Heart left ventricle (tissue), 16 donors: Measurements from ENCODE around the gene RNF207. TPM values are rescaled to one million over a fixed set of nuclear protein-coding genes. Genes with fewer than 3 reads are reported as not detected.

Source experiments
- ATAC-seq, 4 donors: fragments of 200-7000 bp; cut with Tn5 transposase; one replicate each; pipeline ENCODE4 v1.9.1; 2020 to 2022; ENCODE audit warnings: moderate library complexity in 4 of 4, mild to moderate bottlenecking in 3 of 4, moderate number of reproducible peaks in 1 of 4
- DNase-seq, 5 donors: peaks; one replicate each; pipeline ENCODE4 v3.0.0-alpha.2; 2020
- H3K27ac ChIP-seq, 12 donors: fragments of 200-600 bp; sonication (generic) in 4 of 12; one replicate each; pipeline versions ENCODE4 v1.5.0 to v1.8.0; 2016 to 2022; ENCODE audit warnings: mild to moderate bottlenecking in 2 of 12
- H3K27me3 ChIP-seq, 9 donors: fragments of 200-600 bp; sonication (generic) in 2 of 9; one replicate each; pipeline versions ENCODE4 v1.5.1 to v1.8.0; 2016 to 2022; ENCODE audit warnings: mild to moderate bottlenecking in 3 of 9
- H3K36me3 ChIP-seq, 9 donors: fragments of 200-600 bp; sonication (generic) in 2 of 9; one replicate each; pipeline versions ENCODE4 v1.5.0 to v1.8.0; 2018 to 2022; ENCODE audit warnings: mild to moderate bottlenecking in 2 of 9
- H3K4me1 ChIP-seq, 12 donors: fragments of 200-600 bp; sonication (generic) in 4 of 12; one replicate each; pipeline versions ENCODE4 v1.5.0 to v1.8.0; 2016 to 2022; ENCODE audit warnings: mild to moderate bottlenecking in 3 of 12
- H3K4me3 ChIP-seq, 12 donors: fragments of 200-600 bp; sonication (generic) in 4 of 12; one replicate each; pipeline versions ENCODE4 v1.5.0 to v1.8.0; 2017 to 2022; ENCODE audit warnings: mild to moderate bottlenecking in 9 of 12, moderate library complexity in 4 of 12
- H3K9me3 ChIP-seq, 12 donors: fragments of 200-600 bp; sonication (generic) in 4 of 12; one replicate each; pipeline versions ENCODE4 v1.5.0 to v1.8.0; 2016 to 2022; ENCODE audit warnings: mild to moderate bottlenecking in 1 of 12
- CTCF ChIP-seq, 12 donors: fragments of 200-600 bp; sonication (generic) in 4 of 12; IDR thresholded peaks; one replicate each; pipeline versions ENCODE4 v1.5.0 to v1.8.0; 2018 to 2022; ENCODE audit warnings: antibody characterized with exemption in 12 of 12, mild to moderate bottlenecking in 5 of 12
- POLR2A ChIP-seq, 2 donors: fragments of 450-650 bp; IDR thresholded peaks; one replicate each; pipeline ENCODE4 v1.6.1; 2017; ENCODE audit warnings: antibody characterized with exemption in 2 of 2, mild to moderate bottlenecking in 2 of 2, moderate library complexity in 2 of 2
- WGBS, 4 donors: extraction: QIAGEN DNeasy Blood & Tissue Kit in 2 of 4; methylation state at CpG; one replicate each; pipeline versions ENCODE4 v1.1.5 to v1.1.7; 2013 to 2018; 5-methylcytosine and 5-hydroxymethylcytosine counted together
- intact Hi-C, 10 donors: fragments of 100-400 bp; cut with DNase I; formaldehyde crosslinking; loops; one replicate each; pipeline versions ENCODE4 v1.11.1 to v1.14.2; 2022
- polyA plus RNA-seq, 2 donors: library from polyadenylated mRNA; stranded (reverse); fragments of 200-250 nt; gene quantifications; one replicate each; pipeline ENCODE4 v1.2.3, GENCODE V29; 2013
- total RNA-seq, 9 donors: library from RNA; depleted of rRNA in 2 of 9; stranded (reverse); fragments of >200 nt in 2 of 9; fragmentation: NEBNext Ultra II Directional in 3 of 9; extraction: Animal tissue kit (Norgen Biotek cat#: 25700) in 3 of 9; gene quantifications; one replicate each; pipeline versions ENCODE4 v1.1.0 to v1.2.4, GENCODE V29; 2016 to 2023
- donor health status: ischemic (EF 13 %, LVEDD 7.1; RV severe dilation, severe dysfunction).
- donor health status: healthy with polysubstance abuse.
- donor health status: DM: no; HTN: yes; CAD: no.
- donor health status: DM: no; HTN: no; CAD: no.
- donor health status: ischemic (EF 25% LVEDD 6.9; RV normal size, moderate dysfunction).
- donor health status: ischemic (EF 25% LVEDD 5.7; RV mildly dilated, moderate dysfunction).
- donor health status: healthy.
- donor health status: DM: yes; HTN: yes; CAD: no.
- donor health status: ischemic (EF 35%, LVEDD 5.7; RV mildly dilated, moderate dysfunction).
- donor health status: nonischemic (EF 11% LVEDD 7.7; RV severe dilation, severe dysfunction).
- donor health status: DM: yes; HTN: yes; CAD: no.
- donor health status: PGD.
- donor health status: ischemic (EF 29% LVEDD 5.4; RV normal size, mild dysfunction).
- donor health status: nonischemic (EF 23%, LVEDD 6.1; RV moderate dilation, normal function).

Gene RNF207
- total and polyA plus RNA-seq, 11 donors: 10.6 to 126 (median 58.2) TPM

DNA sequence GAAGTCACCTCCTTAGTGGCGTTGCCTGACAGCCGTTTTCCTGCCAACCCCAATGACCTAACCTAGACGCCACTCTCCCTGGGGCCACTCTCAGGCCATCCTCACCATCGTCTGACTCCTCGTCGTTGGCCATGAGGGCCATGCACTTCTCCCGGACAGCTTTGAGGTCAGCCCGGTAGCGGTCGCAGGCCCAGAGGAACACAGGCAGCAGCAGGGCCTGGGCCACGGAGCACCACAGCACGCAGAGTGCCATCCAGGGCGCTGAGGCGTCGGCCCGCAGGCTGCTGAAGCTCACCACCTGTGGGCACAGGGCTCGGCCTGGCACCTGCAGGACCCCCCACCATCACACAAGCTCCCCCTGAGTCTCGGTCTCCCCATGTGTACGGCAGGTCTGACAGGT, 45.3 kb downstream of the RNF207 start:
- ATAC-seq: no peak
- WGBS, 4 donors: 83 to 88% (median 84%) methylated on average over 18 to 19 of the region's 19 CpGs
- DNase-seq: no peak
- H3K4me3 ChIP-seq: no peak overlapping the region
- TF ChIP-seq POLR2A (IDR thresholded peaks at IDR 0.05) (no peak), CTCF (IDR thresholded peaks at IDR 0.05) (no peak)
- peaks cover 0 to 4% (median 0%) of the 10 kb centered on the region in 9 donors for H3K36me3 ChIP-seq
- intact Hi-C loops: no loop called here
- H3K4me1 ChIP-seq: peaks cover 0 to 23% (median 8%) of the 10 kb centered on the region in 12 donors
- H3K27ac ChIP-seq: no peak overlapping the region
- peaks cover 2 to 58% (median 28%) of the 10 kb centered on the region in 9 donors for H3K27me3 ChIP-seq
- H3K9me3 ChIP-seq: no peaks in the 10 kb centered on the region

DNA sequence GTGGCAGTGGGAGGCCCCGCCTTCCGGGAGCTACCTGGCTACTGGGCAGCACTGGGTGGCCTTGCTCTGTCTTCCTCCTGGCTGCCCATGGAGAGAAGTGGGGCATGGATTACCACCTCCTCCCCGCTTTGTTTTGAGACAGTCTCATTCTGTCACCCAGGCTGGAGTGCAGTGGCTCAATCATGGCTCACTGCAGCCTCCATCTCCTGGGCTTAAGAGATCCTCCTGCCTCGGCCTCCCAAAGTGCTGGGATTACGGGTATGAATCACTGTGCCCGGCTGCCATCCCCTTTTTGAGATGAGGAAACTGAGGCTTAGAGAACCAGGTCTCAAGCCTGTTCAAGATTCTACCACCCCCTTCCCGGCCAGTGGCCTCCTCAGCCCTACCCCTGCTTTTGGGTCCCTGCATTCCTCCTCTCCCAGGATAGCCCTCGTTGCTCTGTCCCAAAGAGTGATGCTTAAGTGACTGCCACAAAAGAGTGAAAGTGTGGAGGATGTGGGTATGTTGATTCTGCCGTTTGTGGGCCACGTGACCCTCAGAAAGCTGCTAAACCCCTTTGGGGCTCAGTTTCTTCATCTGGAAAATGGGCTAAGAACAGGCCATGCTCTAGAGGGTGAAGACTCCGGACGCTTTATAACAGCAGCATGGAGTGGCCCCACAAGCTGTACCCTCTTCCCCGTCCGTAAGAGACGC, 45.9 kb downstream of the RNF207 start:
- Histone ChIP-seq H3K27me3 (peaks cover 2 to 52% (median 23%) of the 10 kb centered on the region in 9 donors), H3K4me1 (peaks cover 0 to 17% (median 4%) of the 10 kb centered on the region in 12 donors), H3K4me3 (no peak overlapping the region), H3K27ac (no peak overlapping the region), H3K9me3 (no peaks in the 10 kb centered on the region), H3K36me3 (peaks cover 0 to 4% (median 0%) of the 10 kb centered on the region in 9 donors)
- DNase-seq (no peak), ATAC-seq (no peak)
- 78 to 82% (median 80%) methylated on average over 15 of the region's 15 CpGs for WGBS, 4 donors
- intact Hi-C loops: no loop called here
- TF ChIP-seq POLR2A (IDR thresholded peaks at IDR 0.05) (no peak), CTCF (IDR thresholded peaks at IDR 0.05) (no peak)

DNA sequence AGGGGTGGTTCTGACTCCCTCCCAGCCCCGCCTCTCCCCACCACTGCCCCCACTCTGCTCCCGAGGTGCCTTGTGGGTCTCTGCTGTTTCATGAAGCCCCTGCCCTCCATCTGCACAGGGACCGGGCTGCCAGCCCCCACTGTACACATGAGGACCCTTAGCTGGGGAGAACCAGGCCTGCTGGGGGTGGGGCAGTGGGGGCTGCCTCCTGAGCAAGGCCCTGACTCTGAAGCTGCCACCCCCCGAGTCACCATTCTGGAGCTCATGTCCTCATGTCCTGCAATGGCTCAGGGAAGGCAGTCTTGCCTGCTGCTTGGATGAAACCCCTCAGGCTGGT, 46.4 kb downstream of the RNF207 start:
- peaks cover 0 to 4% (median 0%) of the 10 kb centered on the region in 9 donors for H3K36me3 ChIP-seq
- peaks cover 2 to 49% (median 23%) of the 10 kb centered on the region in 9 donors for H3K27me3 ChIP-seq
- intact Hi-C loops: no loop called here
- ATAC-seq: no peak
- no peak overlapping the region for H3K27ac ChIP-seq
- H3K4me1 ChIP-seq: peaks cover 0 to 15% (median 4%) of the 10 kb centered on the region in 12 donors
- 79 to 96% (median 90%) methylated on average over 4 of the region's 4 CpGs for WGBS, 4 donors
- H3K4me3 ChIP-seq: no peak overlapping the region
- DNase-seq: peak in 1 of 5 donors; percentile 57
- no peak for TF ChIP-seq POLR2A (IDR thresholded peaks at IDR 0.05)
- TF ChIP-seq CTCF (IDR thresholded peaks at IDR 0.05): no peak
- H3K9me3 ChIP-seq: no peaks in the 10 kb centered on the region

GRCh38 chr1:6253380-6253779, 47.5 kb downstream of the RNF207 start:
- peaks cover 0 to 4% (median 0%) of the 10 kb centered on the region in 9 donors for H3K36me3 ChIP-seq
- no peak overlapping the region for H3K27ac ChIP-seq
- H3K4me3 ChIP-seq: no peak overlapping the region
- no peaks in the 10 kb centered on the region for H3K9me3 ChIP-seq
- WGBS, 4 donors: 93% methylated on average over 8 to 9 of the region's 9 CpGs
- ATAC-seq: no peak
- no peak for DNase-seq
- H3K4me1 ChIP-seq: peaks cover 0 to 15% (median 4%) of the 10 kb centered on the region in 12 donors
- peaks cover 0 to 38% (median 23%) of the 10 kb centered on the region in 9 donors for H3K27me3 ChIP-seq
- intact Hi-C loops: no loop called here
- TF ChIP-seq CTCF (IDR thresholded peaks at IDR 0.05) (no peak), POLR2A (IDR thresholded peaks at IDR 0.05) (no peak)
